Spleen (tissue), 7 donors: ENCODE measurements around the gene DPYD.

Source experiments
- CTCF ChIP-seq, 11 experiments: fragments of 200-600 bp in 7 of 11; fragments of 450-650 bp in 4 of 11; sonication (generic) in 4 of 11; IDR thresholded peaks in 8 of 11; conservative IDR thresholded peaks in 3 of 11; 1 replicate in 7 of 11; 2 replicates in 4 of 11; pipeline versions ENCODE4 v1.4.0 to v1.8.0; 2016 to 2021; ENCODE audit warnings: antibody characterized with exemption in 11 of 11, inconsistent platforms in 4 of 11, mild to moderate bottlenecking in 1 of 11
- POLR2A ChIP-seq, 3 donors: fragments of 450-650 bp; IDR thresholded peaks; one replicate each; pipeline ENCODE4 v1.5.1; 2017; ENCODE audit warnings: antibody characterized with exemption in 3 of 3, mild to moderate bottlenecking in 1 of 3
- donor health status: DM: no; HTN: no; CAD: no; lungs with moderate emphysema.
- donor health status: DM: no; HTN: no; CAD: no.
- donor health status: DM: no; HTN: no; CAD: no.

- no peak for TF ChIP-seq POLR2A (IDR thresholded peaks at IDR 0.05)
- no peak for TF ChIP-seq CTCF (IDR thresholded peaks at IDR 0.05 in 8 of 11, conservative IDR thresholded peaks at IDR 0.05 in 3 of 11)
Observed at GRCh38 chr1:97073169-97073568, 847.7 kb downstream of the DPYD start.
